T follicular helper cell (primary cell): ENCODE data around the gene NDUFAB1.
"Not testable (repeated sequence)": the region's sequence is repeated elsewhere in the genome, so short reads cannot be mapped to it uniquely, and the experiment has no call there.

Experiments used
- DNase-seq: peaks from one replicate; pipeline ENCODE4 v3.0.0-alpha.2; 2020; ENCODE audit warnings: low read depth

NDUFAB1 gene

GRCh38 chr16:23584186-23585076 lies 11.7 kb downstream of the NDUFAB1 start:
- DNase-seq = no peak

- not testable (repeated sequence) for DNase-seq
Observed at GRCh38 chr16:23583271-23583670, 12.8 kb downstream of the NDUFAB1 start.

- DNase-seq = no peak
Observed at GRCh38 chr16:23581764-23582163, 14.4 kb downstream of the NDUFAB1 start.

- DNase-seq = no peak
Observed at GRCh38 chr16:23580391-23580790, 15.7 kb downstream of the NDUFAB1 start.

- DNase-seq = no peak
Observed at GRCh38 chr16:23579371-23579770, 16.7 kb downstream of the NDUFAB1 start.

GRCh38 chr16:23578101-23578830 lies 17.9 kb downstream of the NDUFAB1 start:
- DNase-seq = no peak

- no peak for DNase-seq
Observed at GRCh38 chr16:23577493-23577892, 18.6 kb downstream of the NDUFAB1 start.

- no peak for DNase-seq
Observed at GRCh38 chr16:23575834-23576233, 20.3 kb downstream of the NDUFAB1 start.

- DNase-seq = no peak
Observed at GRCh38 chr16:23573817-23574216, 22.3 kb downstream of the NDUFAB1 start.

GRCh38 chr16:23572394-23572793 lies 23.7 kb downstream of the NDUFAB1 start:
- no peak for DNase-seq

- DNase-seq = no peak
Observed at GRCh38 chr16:23571895-23572294, 24.2 kb downstream of the NDUFAB1 start.

- no peak for DNase-seq
Observed at GRCh38 chr16:23570992-23571632, 25.0 kb downstream of the NDUFAB1 start.

- DNase-seq = no peak
Observed at GRCh38 chr16:23567602-23568001, 28.5 kb downstream of the NDUFAB1 start.

GRCh38 chr16:23566724-23567123 lies 29.4 kb downstream of the NDUFAB1 start:
- no peak for DNase-seq

GRCh38 chr16:23564575-23565363 lies 31.3 kb downstream of the NDUFAB1 start:
- DNase-seq = no peak

- no peak for DNase-seq
Observed at GRCh38 chr16:23563186-23563585, 32.9 kb downstream of the NDUFAB1 start.

- no peak for DNase-seq
Observed at GRCh38 chr16:23562505-23562904, 33.6 kb downstream of the NDUFAB1 start.

- DNase-seq = no peak
Observed at GRCh38 chr16:23561586-23561985, 34.5 kb downstream of the NDUFAB1 start.

- DNase-seq = peak; percentile 1
Observed at GRCh38 chr16:23557779-23558702, 38.1 kb downstream of the NDUFAB1 start.

GRCh38 chr16:23556881-23557778 lies 39.0 kb downstream of the NDUFAB1 start, which contains the start of the genes EARS2 and UBFD1:
EARS2 (minus strand) TSS chr16:23557350; CDS start chr16:23557343, 7 bp downstream.
UBFD1 (plus strand) TSS chr16:23557727; CDS start chr16:23557743, 16 bp downstream.
- peak; percentile 89 for DNase-seq
